SK-N-SH (cell line): Measurements from ENCODE around the gene A4GNT. TPM values are rescaled to one million over a fixed set of nuclear protein-coding genes. Genes with fewer than 3 reads are reported as not detected.

ENCODE experiments used
- CTCF ChIA-PET: fragments of 300-600, 350-600 bp; formaldehyde crosslinking; extraction: SDS; loops from one replicate; lab custom pipeline; 2021; lab: Yijun Ruan, JAX
- POLR2A ChIA-PET: fragments of 350-600 bp; sonication (Branson Sonifier 250); formaldehyde crosslinking; extraction: SDS; loops from one replicate; lab custom pipeline; 2020; ENCODE audit warnings: antibody characterized with exemption, inconsistent platforms; lab: Yijun Ruan, JAX
- DNase-seq: peaks from one replicate; pipeline ENCODE4 v3.0.0; 2012
- H2AFZ ChIP-seq: fragments of 200-600 bp; sonication (generic); 2 replicates; pipeline ENCODE4 v1.8.1; 2016; ENCODE audit warnings: antibody characterized with exemption, mild to moderate bottlenecking, low read depth
- H3F3A ChIP-seq: fragments of 200-600 bp; sonication (generic); replicated peaks from 2 replicates; pipeline ENCODE3; 2016; ENCODE audit warnings: antibody characterized with exemption, mild to moderate bottlenecking; ENCODE audit not compliant: insufficient read depth
- H3K27ac ChIP-seq, 2 experiments: fragments of 200-500 bp in 1 of 2; fragments of 200-600 bp in 1 of 2; sonication (Bioruptor generic) in 1 of 2; sonication (generic), shearing (Covaris generic) in 1 of 2; 2 replicates each; pipeline versions ENCODE4 v1.5.1 to v1.6.1; 2014 to 2016; ENCODE audit warnings: low read depth in 2 of 2, inconsistent platforms in 1 of 2, low read length in 1 of 2, mild to moderate bottlenecking in 1 of 2, mixed read lengths in 1 of 2
- H3K27me3 ChIP-seq: fragments of 200-600 bp; sonication (generic), shearing (Covaris generic); 2 replicates; pipeline ENCODE4 v1.6.1; 2016; ENCODE audit warnings: mixed run types; ENCODE audit not compliant: insufficient read depth
- H3K36me3 ChIP-seq, 2 experiments: fragments of 200-500 bp in 1 of 2; fragments of 200-600 bp in 1 of 2; sonication (Bioruptor generic) in 1 of 2; sonication (generic) in 1 of 2; replicated peaks in 1 of 2; 2 replicates each; pipeline versions ENCODE3 to v1.5.1; 2014 to 2016; ENCODE audit warnings: low read length in 1 of 2, mild to moderate bottlenecking in 1 of 2; ENCODE audit not compliant: insufficient read depth in 2 of 2, control insufficient read depth in 1 of 2
- H3K4me1 ChIP-seq, 2 experiments: fragments of 200-500 bp in 1 of 2; fragments of 200-600 bp in 1 of 2; sonication (Bioruptor generic) in 1 of 2; sonication (generic), shearing (Covaris generic) in 1 of 2; 2 replicates each; pipeline versions ENCODE4 v1.5.1 to v1.6.1; 2014 to 2016; ENCODE audit warnings: low read depth in 1 of 2, low read length in 1 of 2, mixed run types in 1 of 2; ENCODE audit not compliant: insufficient read depth in 2 of 2, control insufficient read depth in 1 of 2
- H3K4me2 ChIP-seq: fragments of 200-600 bp; sonication (generic), shearing (Covaris generic); 2 replicates; pipeline ENCODE4 v1.6.1; 2017; ENCODE audit warnings: mixed run types
- H3K4me3 ChIP-seq, 2 experiments: fragments of 200-500 bp in 1 of 2; fragments of 200-600 bp in 1 of 2; sonication (Bioruptor generic) in 1 of 2; sonication (generic), shearing (Covaris generic) in 1 of 2; 2 replicates each; pipeline versions ENCODE4 v1.5.1 to v1.8.1; 2014 to 2016; ENCODE audit warnings: low read depth in 2 of 2, inconsistent platforms in 1 of 2, low read length in 1 of 2, mild to moderate bottlenecking in 1 of 2, mixed read lengths in 1 of 2, moderate library complexity in 1 of 2
- H3K79me2 ChIP-seq: fragments of 200-600 bp; sonication (generic); 2 replicates; pipeline ENCODE4 v1.8.1; 2017; ENCODE audit warnings: mild to moderate bottlenecking; ENCODE audit not compliant: insufficient read depth
- H3K9ac ChIP-seq: fragments of 200-600 bp; sonication (generic); 2 replicates; pipeline ENCODE4 v1.6.1; 2017; ENCODE audit warnings: mixed run types
- H3K9me2 ChIP-seq: fragments of 200-600 bp; sonication (generic); 2 replicates; pipeline ENCODE4 v1.6.1; 2017; ENCODE audit warnings: mixed run types
- H3K9me3 ChIP-seq: fragments of 200-600 bp; sonication (generic); 2 replicates; pipeline ENCODE4 v1.6.1; 2017; ENCODE audit warnings: mixed run types, mild to moderate bottlenecking, moderate library complexity
- H4K20me1 ChIP-seq: fragments of 200-600 bp; sonication (generic); 2 replicates; pipeline ENCODE4 v1.6.1; 2017; ENCODE audit warnings: mild to moderate bottlenecking, mixed run types; ENCODE audit not compliant: insufficient read depth
- CHD2 ChIP-seq: fragments of 150-350 bp; IDR thresholded peaks from 2 replicates; pipeline ENCODE4 v1.6.1; 2018; ENCODE audit warnings: low read length; ENCODE audit not compliant: partially characterized antibody
- ELF1 ChIP-seq: IDR thresholded peaks from 2 replicates; pipeline ENCODE4 v1.4.0; 2012
- EZH2phosphoT487 ChIP-seq: fragments of 200-600 bp; sonication (generic); IDR thresholded peaks from 2 replicates; pipeline ENCODE4 v1.6.1; 2017; ENCODE audit warnings: low read depth, mixed run types, mild to moderate bottlenecking, antibody characterized with exemption, moderate library complexity, borderline replicate concordance
- IRF3 ChIP-seq: fragments of 150-350 bp; IDR thresholded peaks from 2 replicates; pipeline ENCODE4 v1.6.1; 2016; ENCODE audit warnings: mild to moderate bottlenecking, low read depth, low read length
- JUND ChIP-seq: IDR thresholded peaks from 2 replicates; pipeline ENCODE4 v1.4.0; 2012
- MAX ChIP-seq: IDR thresholded peaks from 2 replicates; pipeline ENCODE4 v1.4.0; 2012; ENCODE audit warnings: low read depth
- MEF2A ChIP-seq: IDR thresholded peaks from 2 replicates; pipeline ENCODE4 v1.4.0; 2012; ENCODE audit warnings: low read depth, borderline replicate concordance
- NFIC ChIP-seq: IDR thresholded peaks from 2 replicates; pipeline ENCODE4 v1.4.0; 2012; ENCODE audit warnings: borderline replicate concordance
- NRF1 ChIP-seq: IDR thresholded peaks from 2 replicates; pipeline ENCODE4 v1.6.1; 2012; ENCODE audit warnings: low read depth, mild to moderate bottlenecking, low read length
- REST ChIP-seq: IDR thresholded peaks from 2 replicates; pipeline ENCODE4 v1.6.1; 2012; ENCODE audit warnings: mild to moderate bottlenecking, low read depth, low read length, moderate library complexity
- TCF12 ChIP-seq: IDR thresholded peaks from 2 replicates; pipeline ENCODE4 v1.4.0; 2012
- WGBS: methylation state at CpG from one replicate; pipeline ENCODE4 v1.1.6; 2017; ENCODE audit warnings: low lambda C conversion rate; 5-methylcytosine and 5-hydroxymethylcytosine counted together
- polyA plus RNA-seq, 3 experiments: library from polyadenylated mRNA; depleted of rRNA; stranded (reverse); fragments of >200 nt; gene quantifications; 2 replicates each; pipeline ENCODE4 v1.2.3, GENCODE V29; 2012

The A4GNT gene
- polyA plus RNA-seq, 1 of the 3 experiments (the other 2 are of a cell fraction) = not detected

DNA sequence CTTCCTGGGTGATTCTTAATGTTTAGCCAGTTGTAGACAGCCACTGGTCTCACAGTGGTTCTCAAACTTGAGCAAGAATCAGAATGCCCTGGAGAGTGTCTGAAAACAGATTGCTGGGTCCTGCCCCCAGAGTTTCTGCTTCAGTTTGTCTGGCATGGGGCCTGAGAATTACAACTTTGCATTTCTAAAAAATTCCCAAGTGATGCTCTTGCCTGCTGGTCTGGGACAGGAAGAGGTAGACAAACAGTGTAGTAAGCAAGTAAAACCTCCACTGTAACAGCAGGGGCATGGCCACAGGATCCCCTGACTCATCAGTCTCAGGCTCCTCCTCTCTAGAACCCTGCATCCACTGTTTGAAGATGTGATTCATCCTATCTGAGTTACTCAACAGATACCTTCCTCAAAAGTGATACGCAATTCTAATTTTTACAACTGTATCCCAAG, 53.3 kb downstream of the A4GNT start (continued):
- TF ChIP-seq MAX (peak; percentile 48; the same call in 1 of the 2 replicates), CHD2 (no peak), EZH2phosphoT487 (no peak), IRF3 (no peak), MEF2A (no peak), NFIC (peak; percentile 71; the same call in 1 of the 2 replicates), NRF1 (no peak), JUND (peak; percentile 87), ELF1 (no peak)

GRCh38 chr3:138078096-138078495, 54.1 kb downstream of the A4GNT start:
- Histone ChIP-seq H3K4me1 (peaks cover 0 to 42% of the 10 kb centered on the region in 2 experiments), H3K27me3 (no peaks in the 10 kb centered on the region), H4K20me1 (no peaks in the 10 kb centered on the region), H3K27ac (peak overlapping the region in 1 of 2 experiments; percentile 94; a peak in 2 of 4 replicates), H3K36me3 (peaks cover 26 to 33% of the 10 kb centered on the region in 2 experiments), H3K79me2 (peaks cover 19% of the 10 kb centered on the region), H3F3A (peaks cover 44% of the 10 kb centered on the region), H3K9me3 (no peaks in the 10 kb centered on the region), H3K4me3 (no peak overlapping the region), H3K4me2 (no peak overlapping the region; the same call in 1 of the 2 replicates), H3K9ac (no peak overlapping the region), H2AFZ (no peak overlapping the region), H3K9me2 (no peaks in the 10 kb centered on the region)
- DNase-seq = no peak
- WGBS = 64% methylated on average over 4 of the region's 4 CpGs
- TF ChIP-seq TCF12 = peak; percentile 25; the same call in 1 of the 2 replicates
- TF ChIP-seq REST = no peak
- ChIA-PET CTCF (interaction anchor here (1.3 to 1.4 kb wide), 2 partner anchors 10 to 37 kb away, joined by 3 to 4 read pairs; partner anchors contain the start of gene DZIP1L), POLR2A (no interaction called here)

Other genes starting within 250 kb of the A4GNT start
- gene CLDN18, start 122.2 kb downstream of the A4GNT start, polyA plus RNA-seq (2012; rRNA removed) = not detected in 2 replicates
- gene DZIP1L, start 16.8 kb downstream of the A4GNT start, polyA plus RNA-seq (2012; rRNA removed) = 6.4 and 8.0 TPM in 2 replicates
- 9.2 and 10.1 TPM in 2 replicates for gene DBR1, start 42.5 kb upstream of the A4GNT start, polyA plus RNA-seq (2012; rRNA removed)
- 35.5 and 39.2 TPM in 2 replicates for gene ARMC8, start 54.9 kb upstream of the A4GNT start, polyA plus RNA-seq (2012; rRNA removed)
- gene NME9, start 197.5 kb upstream of the A4GNT start, polyA plus RNA-seq (2012; rRNA removed) = 0.43 and 0.65 TPM in 2 replicates
- 25.0 and 28.1 TPM in 2 replicates for gene MRAS, start 216.2 kb upstream of the A4GNT start, polyA plus RNA-seq (2012; rRNA removed)